HG02970 (cell line): Measurements from ENCODE around the gene FAM168A.
"Not testable (repeated sequence)": the region's sequence is repeated elsewhere in the genome, so short reads cannot be mapped to it uniquely, and the experiment has no call there.

Experiments
- ATAC-seq: cut with Tn5 transposase; IDR thresholded peaks from one replicate; pipeline ENCODE4 v1.9.1; 2021; ENCODE audit warnings: mild to moderate bottlenecking, moderate library complexity, moderate number of reproducible peaks; ENCODE audit not compliant: unreplicated experiment, low FRiP score

FAM168A gene

GRCh38 chr11:73436859-73437258, 161.1 kb downstream of the FAM168A start:
- not testable (repeated sequence) for ATAC-seq

- no peak for ATAC-seq
These were observed 166.5 kb downstream of the FAM168A start for GRCh38 chr11:73431396-73431795.

- no peak for ATAC-seq
These were observed 167.6 kb downstream of the FAM168A start for GRCh38 chr11:73430326-73430725.

- ATAC-seq: no peak
These were observed 168.7 kb downstream of the FAM168A start for GRCh38 chr11:73429121-73429750.

GRCh38 chr11:73428699-73429098, 169.2 kb downstream of the FAM168A start:
- no peak for ATAC-seq

- ATAC-seq: no peak
These were observed 169.7 kb downstream of the FAM168A start for GRCh38 chr11:73428227-73428626.

- ATAC-seq: no peak
These were observed 171.6 kb downstream of the FAM168A start for GRCh38 chr11:73426219-73426850.

GRCh38 chr11:73425108-73425507, 172.8 kb downstream of the FAM168A start:
- no peak for ATAC-seq

GRCh38 chr11:73423506-73423905, 174.4 kb downstream of the FAM168A start:
- ATAC-seq: no peak

- ATAC-seq: no peak
These were observed 175.0 kb downstream of the FAM168A start for GRCh38 chr11:73422886-73423285.

GRCh38 chr11:73420136-73420535, 177.8 kb downstream of the FAM168A start:
- ATAC-seq: no peak

GRCh38 chr11:73416786-73417185, 181.1 kb downstream of the FAM168A start:
- ATAC-seq: no peak

- no peak for ATAC-seq
These were observed 181.9 kb downstream of the FAM168A start for GRCh38 chr11:73415854-73416615.

GRCh38 chr11:73414977-73415651, 182.8 kb downstream of the FAM168A start:
- no peak for ATAC-seq

- no peak for ATAC-seq
These were observed 184.7 kb downstream of the FAM168A start for GRCh38 chr11:73413256-73413655.

- ATAC-seq: no peak
These were observed 185.6 kb downstream of the FAM168A start for GRCh38 chr11:73412308-73412707.

GRCh38 chr11:73411031-73411430, 186.9 kb downstream of the FAM168A start:
- no peak for ATAC-seq

- ATAC-seq: no peak
These were observed 187.3 kb downstream of the FAM168A start for GRCh38 chr11:73410627-73411026.

- no peak for ATAC-seq
These were observed 188.5 kb downstream of the FAM168A start for GRCh38 chr11:73409431-73409830.

GRCh38 chr11:73406619-73407018, 191.3 kb downstream of the FAM168A start:
- ATAC-seq: no peak

- ATAC-seq: no peak
These were observed 191.8 kb downstream of the FAM168A start for GRCh38 chr11:73406131-73406530.
